HG03565 (cell line): Measurements from ENCODE around the gene ATP6V0E1.
"Not testable (repeated sequence)": the region's sequence is repeated elsewhere in the genome, so short reads cannot be mapped to it uniquely, and the experiment has no call there.

Experiments
- ATAC-seq: cut with Tn5 transposase; IDR thresholded peaks from one replicate; pipeline ENCODE4 v1.9.1; 2021; ENCODE audit warnings: mild to moderate bottlenecking, moderate library complexity; ENCODE audit not compliant: unreplicated experiment

The ATP6V0E1 gene

GRCh38 chr5:173069671-173070070 is 86.1 kb downstream of the ATP6V0E1 start:
- ATAC-seq: no peak

GRCh38 chr5:173075137-173075843 is 91.7 kb downstream of the ATP6V0E1 start:
- no peak for ATAC-seq

- ATAC-seq: no peak
Measured at GRCh38 chr5:173075970-173076369, 92.4 kb downstream of the ATP6V0E1 start.

GRCh38 chr5:173076471-173076870 is 92.9 kb downstream of the ATP6V0E1 start:
- not testable (repeated sequence) for ATAC-seq

- ATAC-seq: no peak
Measured at GRCh38 chr5:173078878-173079277, 95.3 kb downstream of the ATP6V0E1 start.
